ENCODE data around the gene SF3B6.

GRCh38 chr2:24051833-24052232, 24.3 kb downstream of the SF3B6 start:
- TF ChIP-seq CTCF (IDR thresholded peaks at IDR 0.05) (no peak), POLR2A (IDR thresholded peaks at IDR 0.05) (no peak)
